Left lung (tissue), 10 donors: Measurements from ENCODE around the gene STAC2. TPM values are rescaled to one million over a fixed set of nuclear protein-coding genes. Genes with fewer than 3 reads are reported as not detected.
"Not testable (repeated sequence)": the region's sequence is repeated elsewhere in the genome, so short reads cannot be mapped to it uniquely, and the experiment has no call there.

Experiments
- ATAC-seq: fragments of 200-7000 bp; cut with Tn5 transposase; one replicate; pipeline ENCODE4 v1.9.1; 2020; ENCODE audit warnings: moderate library complexity
- DNase-seq, 4 donors: peaks; one replicate each; pipeline ENCODE4 v3.0.0-alpha.2; 2013 to 2020
- H3K27ac ChIP-seq, 2 donors: fragments of 200-600 bp; sonication (generic) in 1 of 2; one replicate each; pipeline versions ENCODE4 v1.5.0 to v1.8.0; 2020 to 2021
- H3K27me3 ChIP-seq, 2 donors: fragments of 200-600 bp; sonication (generic) in 1 of 2; one replicate each; pipeline versions ENCODE4 v1.5.0 to v1.8.0; 2020 to 2021
- H3K36me3 ChIP-seq, 2 donors: fragments of 200-600 bp; sonication (generic) in 1 of 2; one replicate each; pipeline versions ENCODE4 v1.5.0 to v1.8.0; 2020 to 2021
- H3K4me1 ChIP-seq, 2 donors: fragments of 200-600 bp; one replicate each; pipeline ENCODE4 v1.8.0; 2021
- H3K4me3 ChIP-seq, 2 donors: fragments of 200-600 bp; sonication (generic) in 1 of 2; one replicate each; pipeline versions ENCODE4 v1.5.0 to v1.8.0; 2020 to 2021; ENCODE audit warnings: mild to moderate bottlenecking in 1 of 2
- H3K9me3 ChIP-seq, 2 donors: fragments of 200-600 bp; sonication (generic) in 1 of 2; one replicate each; pipeline versions ENCODE4 v1.5.0 to v1.8.0; 2020 to 2021
- intact Hi-C, 2 donors: fragments of 100-400 bp; cut with DNase I; formaldehyde crosslinking; loops; one replicate each; pipeline versions ENCODE4 v1.11.2 to v1.14.2; 2022
- polyA plus RNA-seq, 6 donors: library from polyadenylated mRNA; unstranded; fragments of 120-200 nt; gene quantifications; one replicate each; pipeline ENCODE4 v1.2.1, GENCODE V29; 2013; ENCODE audit not compliant: insufficient read length in 6 of 6
- total RNA-seq, 2 donors: library from RNA; stranded (reverse); fragmentation: NEBNext Ultra II Directional; extraction: Animal tissue kit (Norgen Biotek cat#: 25700); gene quantifications; one replicate each; pipeline ENCODE4 v1.2.1, GENCODE V29; 2021
- TF ChIP-seq, protein P1 (sequence below), 2 donors: fragments of 200-600 bp; sonication (generic) in 1 of 2; IDR thresholded peaks; one replicate each; pipeline versions ENCODE4 v1.5.0 to v1.8.0; 2021; ENCODE audit warnings: antibody characterized with exemption in 2 of 2
- donor health status: DM: no; HTN: yes; CAD: no.
- donor health status: DM: no; HTN: no; CAD: no.

STAC2 gene
- total and polyA plus RNA-seq, 8 donors, result 0.14 to 0.55 (median 0.23) TPM

DNA sequence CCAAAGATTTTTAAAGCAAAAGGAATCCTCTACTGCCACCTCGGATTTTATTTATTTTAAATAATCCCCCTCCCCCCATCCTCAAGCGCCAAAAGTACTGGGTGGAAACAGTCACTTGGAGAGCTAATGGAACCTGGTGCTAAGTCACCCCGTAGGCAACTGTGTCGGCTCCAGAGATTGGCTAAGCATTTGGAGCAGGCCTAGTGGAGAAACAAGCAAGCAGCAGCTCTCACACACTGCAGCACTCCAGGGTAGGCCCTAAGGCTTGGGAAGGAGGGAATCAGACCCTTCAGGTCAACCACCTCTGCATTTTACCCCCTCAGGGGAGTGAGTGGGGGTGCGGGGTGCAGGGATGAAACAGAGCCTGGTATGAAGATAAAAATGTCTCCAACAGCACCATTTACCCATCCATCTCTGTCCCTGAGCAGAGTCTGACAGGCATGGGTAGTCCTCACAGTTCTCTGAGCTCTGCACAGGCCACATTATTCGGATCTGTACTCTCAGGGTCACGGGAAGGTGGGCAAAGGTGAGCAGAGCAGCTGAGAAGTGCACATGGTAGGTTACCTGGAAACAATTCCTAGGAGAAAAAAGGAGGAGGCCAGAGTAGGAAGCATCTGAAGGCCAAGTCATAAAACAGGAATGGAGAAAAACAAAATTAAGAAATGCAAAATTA, 27.2 kb upstream of the STAC2 start:
- Histone ChIP-seq H3K36me3 (peaks cover 0 to 50% of the 10 kb centered on the region in 2 donors), H3K4me1 (no peaks in the 10 kb centered on the region), H3K27me3 (no peaks in the 10 kb centered on the region), H3K4me3 (no peak overlapping the region), H3K9me3 (no peaks in the 10 kb centered on the region), H3K27ac (no peak overlapping the region)
- TF ChIP-seq, protein P1, sequence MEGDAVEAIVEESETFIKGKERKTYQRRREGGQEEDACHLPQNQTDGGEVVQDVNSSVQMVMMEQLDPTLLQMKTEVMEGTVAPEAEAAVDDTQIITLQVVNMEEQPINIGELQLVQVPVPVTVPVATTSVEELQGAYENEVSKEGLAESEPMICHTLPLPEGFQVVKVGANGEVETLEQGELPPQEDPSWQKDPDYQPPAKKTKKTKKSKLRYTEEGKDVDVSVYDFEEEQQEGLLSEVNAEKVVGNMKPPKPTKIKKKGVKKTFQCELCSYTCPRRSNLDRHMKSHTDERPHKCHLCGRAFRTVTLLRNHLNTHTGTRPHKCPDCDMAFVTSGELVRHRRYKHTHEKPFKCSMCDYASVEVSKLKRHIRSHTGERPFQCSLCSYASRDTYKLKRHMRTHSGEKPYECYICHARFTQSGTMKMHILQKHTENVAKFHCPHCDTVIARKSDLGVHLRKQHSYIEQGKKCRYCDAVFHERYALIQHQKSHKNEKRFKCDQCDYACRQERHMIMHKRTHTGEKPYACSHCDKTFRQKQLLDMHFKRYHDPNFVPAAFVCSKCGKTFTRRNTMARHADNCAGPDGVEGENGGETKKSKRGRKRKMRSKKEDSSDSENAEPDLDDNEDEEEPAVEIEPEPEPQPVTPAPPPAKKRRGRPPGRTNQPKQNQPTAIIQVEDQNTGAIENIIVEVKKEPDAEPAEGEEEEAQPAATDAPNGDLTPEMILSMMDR (IDR thresholded peaks at IDR 0.05), result no peak
- DNase-seq (no peak), ATAC-seq (no peak)
- intact Hi-C loops, result no loop called here

DNA sequence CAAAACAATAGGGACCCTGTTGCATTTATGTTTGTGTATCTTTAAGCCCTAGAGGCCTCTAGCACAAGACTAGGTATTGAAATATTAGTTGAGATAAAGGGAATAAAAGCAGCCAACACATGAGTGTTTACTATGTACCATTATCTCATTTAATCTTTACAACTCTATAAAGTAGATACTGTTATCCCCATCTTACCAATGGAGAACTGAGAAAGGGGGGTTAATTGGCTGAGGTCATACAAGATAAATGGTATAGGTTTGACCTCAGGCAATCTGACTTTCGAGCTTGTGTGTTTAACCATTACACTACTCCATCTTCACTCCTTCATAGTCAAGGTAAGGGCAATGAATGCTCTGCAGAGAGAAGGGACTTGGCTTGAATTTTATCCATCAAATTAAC, 26.3 kb upstream of the STAC2 start:
- no peak overlapping the region for H3K4me3 ChIP-seq
- ATAC-seq, result no peak
- TF ChIP-seq, protein P1 (IDR thresholded peaks at IDR 0.05), result no peak
- H3K4me1 ChIP-seq, result no peaks in the 10 kb centered on the region
- no peak overlapping the region for H3K27ac ChIP-seq
- no peaks in the 10 kb centered on the region for H3K27me3 ChIP-seq
- peaks cover 0 to 42% of the 10 kb centered on the region in 2 donors for H3K36me3 ChIP-seq
- intact Hi-C loops, result no loop called here
- no peaks in the 10 kb centered on the region for H3K9me3 ChIP-seq
- DNase-seq, result no peak

DNA sequence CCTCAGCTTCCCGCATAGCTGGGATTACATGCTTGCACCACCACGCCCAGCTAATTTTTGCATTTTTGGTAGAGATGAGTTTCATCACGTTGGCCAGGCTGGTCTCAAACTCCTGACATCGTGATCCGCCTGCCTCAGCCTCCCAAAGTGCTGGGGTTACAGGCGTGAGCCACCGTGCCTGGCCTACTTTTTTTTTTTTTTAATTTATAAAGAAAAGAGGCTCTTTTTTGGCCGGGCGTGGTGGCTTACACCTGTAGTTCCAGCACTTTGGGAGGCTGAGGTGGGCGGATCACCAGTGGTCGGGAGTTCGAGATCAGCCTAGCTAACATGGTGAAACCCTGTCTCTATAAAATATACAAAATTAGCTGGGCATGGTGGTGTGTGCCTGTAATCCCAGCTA, 24.3 kb upstream of the STAC2 start:
- H3K27me3 ChIP-seq, H3K4me3 ChIP-seq, intact Hi-C loops, H3K9me3 ChIP-seq, ATAC-seq, H3K27ac ChIP-seq, H3K4me1 ChIP-seq, DNase-seq: not testable (repeated sequence)
- peaks cover 0 to 23% of the 10 kb centered on the region in 2 donors for H3K36me3 ChIP-seq

DNA sequence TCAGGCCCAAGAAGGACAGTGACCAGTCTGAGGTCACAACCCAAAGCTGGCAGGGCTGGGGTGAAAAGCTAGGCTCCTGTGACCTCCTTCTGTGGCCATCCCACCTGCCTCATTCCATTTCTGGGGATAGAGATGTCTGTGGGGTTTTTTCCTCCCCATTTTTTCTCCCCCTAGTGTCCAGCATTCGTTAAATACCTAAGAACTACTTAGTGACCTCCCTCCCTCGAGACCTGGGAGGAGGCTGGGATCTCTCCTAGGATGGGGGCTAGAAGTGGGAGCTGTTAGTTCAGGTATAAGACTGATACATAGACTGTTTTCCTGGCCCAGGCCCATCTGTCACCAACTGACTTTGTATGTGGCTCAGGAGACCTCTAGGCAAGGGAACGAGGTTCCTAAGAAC, 20.5 kb upstream of the STAC2 start:
- H3K4me1 ChIP-seq, result peaks cover 2 to 10% of the 10 kb centered on the region in 2 donors
- H3K27me3 ChIP-seq, result peaks cover 0 to 27% of the 10 kb centered on the region in 2 donors
- DNase-seq, result no peak
- no peak for ATAC-seq
- no peaks in the 10 kb centered on the region for H3K36me3 ChIP-seq
- intact Hi-C loops, result no loop called here
- no peaks in the 10 kb centered on the region for H3K9me3 ChIP-seq
- H3K4me3 ChIP-seq, result no peak overlapping the region
- H3K27ac ChIP-seq, result no peak overlapping the region
- TF ChIP-seq, protein P1 (IDR thresholded peaks at IDR 0.05), result no peak

DNA sequence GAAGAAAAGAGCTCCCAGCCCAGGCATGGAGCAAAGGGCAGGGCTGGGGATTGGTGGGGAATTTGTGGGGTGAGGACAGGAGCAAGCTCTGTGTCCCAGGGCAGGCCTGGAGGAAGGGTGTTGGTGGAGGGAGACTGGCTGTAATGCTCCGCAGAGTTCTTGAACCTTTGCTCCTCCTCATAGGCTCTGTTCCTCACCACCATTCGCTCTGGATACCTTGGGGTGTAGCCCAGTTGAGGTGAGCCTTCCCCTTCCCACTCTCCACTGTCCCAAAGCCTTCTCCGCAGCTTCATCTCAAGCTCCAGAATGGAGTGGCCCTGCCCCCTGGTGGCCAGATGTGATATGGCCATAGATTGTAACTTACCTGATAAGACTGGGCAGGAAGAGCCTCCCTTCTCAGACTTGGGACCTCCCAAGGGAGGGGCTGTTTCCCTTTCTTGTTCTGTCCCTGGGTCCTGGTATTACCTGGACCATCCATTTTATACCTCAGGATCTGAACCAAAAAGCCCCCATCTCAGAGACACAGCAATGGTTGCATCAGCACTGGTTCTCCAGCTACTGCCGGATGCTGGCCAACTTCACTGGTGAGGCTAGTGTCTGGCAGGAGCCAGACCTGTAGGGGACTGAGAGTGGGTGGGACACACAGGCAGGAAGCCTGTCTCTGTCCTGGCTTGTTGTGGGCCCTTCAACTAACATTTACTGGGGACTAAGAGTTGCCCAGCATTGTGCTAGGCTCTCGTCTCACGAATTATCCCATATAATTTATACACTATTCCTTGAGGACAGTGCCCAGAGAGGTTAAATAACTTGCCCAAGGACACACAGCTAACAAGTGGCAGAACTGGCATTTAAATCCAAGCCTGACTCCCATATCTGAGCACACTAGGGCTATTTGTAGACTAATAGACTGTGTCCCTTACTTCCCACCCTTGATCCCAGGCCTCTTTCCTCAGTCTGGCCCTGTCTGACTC, 19.1 kb upstream of the STAC2 start:
- Histone ChIP-seq H3K4me3 (no peak overlapping the region), H3K36me3 (no peaks in the 10 kb centered on the region), H3K27me3 (peaks cover 0 to 40% of the 10 kb centered on the region in 2 donors), H3K9me3 (no peaks in the 10 kb centered on the region), H3K27ac (no peak overlapping the region), H3K4me1 (peaks cover 2 to 10% of the 10 kb centered on the region in 2 donors)
- TF ChIP-seq, protein P1 (IDR thresholded peaks at IDR 0.05), result peak; percentile 93 to 95
- DNase-seq, result peak; percentile 74 to 91 (median 84)
- peak; percentile 96 for ATAC-seq
- intact Hi-C loops, result loop anchor here in 1 of 2 donors (5.0 kb wide), 1 partner anchor 263 kb away; no protein-coding TSS in a partner anchor
